Right atrium auricular region (tissue), 2 donors: Measurements from ENCODE around the gene DCAF6. TPM values are rescaled to one million over a fixed set of nuclear protein-coding genes. Genes with fewer than 3 reads are reported as not detected.

Source experiments
- DNase-seq: peaks from one replicate; pipeline ENCODE4 v3.0.0-alpha.2; 2019; ENCODE audit warnings: low spot score
- H3K27ac ChIP-seq, 2 donors: fragments of 200-600 bp; sonication (generic); 1 replicate in 1 of 2; 2 replicates in 1 of 2; pipeline ENCODE4 v1.5.1; 2016 to 2019
- H3K27me3 ChIP-seq, 2 donors: fragments of 200-600 bp; sonication (generic); one replicate each; pipeline versions ENCODE4 v1.5.1 to v1.6.0; 2017 to 2019
- H3K36me3 ChIP-seq: fragments of 200-600 bp; sonication (generic); one replicate; pipeline ENCODE4 v1.5.1; 2016
- H3K4me1 ChIP-seq, 2 donors: fragments of 200-600 bp; sonication (generic); one replicate each; pipeline versions ENCODE4 v1.5.1 to v1.6.0; 2017 to 2019
- H3K4me3 ChIP-seq, 2 donors: fragments of 200-600 bp; sonication (generic); 1 replicate in 1 of 2; 2 replicates in 1 of 2; pipeline ENCODE4 v1.5.1; 2017 to 2019; ENCODE audit warnings: mild to moderate bottlenecking in 1 of 2, moderate library complexity in 1 of 2
- H3K9me3 ChIP-seq, 2 donors: fragments of 200-600 bp; sonication (generic); one replicate each; pipeline ENCODE4 v1.5.1; 2019
- CTCF ChIP-seq, 2 donors: fragments of 200-600 bp; sonication (generic); IDR thresholded peaks; one replicate each; pipeline ENCODE4 v1.5.1; 2019; ENCODE audit warnings: antibody characterized with exemption in 2 of 2
- total RNA-seq, 2 donors: library from RNA; depleted of rRNA; stranded (reverse); fragments of >200 nt; gene quantifications; one replicate each; pipeline ENCODE4 v1.1.0, GENCODE V29; 2016

Gene DCAF6
- total RNA-seq, 2 donors from 2014 or later, result 126 to 161 TPM

DNA sequence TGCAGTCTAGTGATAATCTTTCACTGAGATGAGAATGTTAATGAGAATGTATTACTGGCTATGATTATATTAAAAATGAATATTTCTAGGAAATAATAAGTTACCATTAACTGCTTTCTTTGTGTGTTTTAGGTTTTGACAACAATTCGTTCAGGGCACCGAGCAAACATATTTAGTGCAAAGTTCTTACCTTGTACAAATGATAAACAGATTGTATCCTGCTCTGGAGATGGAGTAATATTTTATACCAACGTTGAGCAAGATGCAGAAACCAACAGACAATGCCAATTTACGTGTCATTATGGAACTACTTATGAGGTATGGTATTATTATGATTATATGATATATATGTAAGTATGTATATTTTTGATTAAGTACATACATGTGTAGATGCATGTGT lies 38.2 kb downstream of the DCAF6 start:
- H3K4me3 ChIP-seq, result no peak overlapping the region
- no peak overlapping the region for H3K27ac ChIP-seq
- peaks cover 0 to 4% of the 10 kb centered on the region in 2 donors for H3K4me1 ChIP-seq
- TF ChIP-seq CTCF (IDR thresholded peaks at IDR 0.05), result no peak
- no peaks in the 10 kb centered on the region for H3K9me3 ChIP-seq
- DNase-seq, result no peak
- peaks cover 24% of the 10 kb centered on the region for H3K36me3 ChIP-seq
- H3K27me3 ChIP-seq, result no peaks in the 10 kb centered on the region

- Histone ChIP-seq H3K36me3 (peaks cover 28% of the 10 kb centered on the region), H3K4me3 (no peak overlapping the region), H3K9me3 (no peaks in the 10 kb centered on the region), H3K27ac (no peak overlapping the region), H3K4me1 (peaks cover 0 to 4% of the 10 kb centered on the region in 2 donors), H3K27me3 (no peaks in the 10 kb centered on the region)
- DNase-seq, result no peak
- no peak for TF ChIP-seq CTCF (IDR thresholded peaks at IDR 0.05)
Measured at GRCh38 chr1:167977245-167977644, 40.8 kb downstream of the DCAF6 start.

- H3K9me3 ChIP-seq, result no peaks in the 10 kb centered on the region
- TF ChIP-seq CTCF (IDR thresholded peaks at IDR 0.05), result no peak
- peaks cover 13% of the 10 kb centered on the region for H3K36me3 ChIP-seq
- no peak overlapping the region for H3K27ac ChIP-seq
- no peaks in the 10 kb centered on the region for H3K27me3 ChIP-seq
- DNase-seq, result no peak
- no peak overlapping the region for H3K4me3 ChIP-seq
- H3K4me1 ChIP-seq, result no peaks in the 10 kb centered on the region
Measured at GRCh38 chr1:167981933-167982332, 45.5 kb downstream of the DCAF6 start.

DNA sequence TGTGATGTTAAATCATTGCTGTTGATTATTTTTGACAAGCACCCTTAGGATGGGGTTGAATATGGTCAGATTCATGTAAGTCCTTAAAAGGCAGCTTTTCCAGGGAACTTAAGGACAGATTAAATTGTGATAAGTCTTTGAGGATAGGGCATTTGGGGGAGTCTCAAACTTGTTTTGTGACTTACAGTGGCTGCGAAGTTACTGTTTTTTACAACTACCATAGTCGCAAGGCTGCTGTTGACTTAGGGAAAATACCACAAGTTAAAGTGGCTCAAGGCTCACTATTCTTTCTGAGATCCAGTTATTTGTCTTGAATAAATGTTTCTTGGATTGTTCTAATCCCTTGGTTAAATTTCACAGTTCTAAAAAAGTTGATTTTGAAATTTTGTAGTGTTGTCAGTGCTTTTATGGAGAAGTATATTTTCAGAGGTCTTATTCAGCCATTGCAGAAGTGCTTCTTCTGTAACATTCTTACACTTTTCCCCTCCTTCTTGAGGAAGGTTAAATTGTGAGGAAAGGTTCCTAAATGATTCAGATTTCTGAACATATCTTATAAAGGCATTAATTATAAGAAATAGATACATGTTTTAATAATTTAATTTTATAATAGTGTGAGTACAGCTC lies 47.4 kb downstream of the DCAF6 start:
- peaks cover 13% of the 10 kb centered on the region for H3K36me3 ChIP-seq
- no peak for TF ChIP-seq CTCF (IDR thresholded peaks at IDR 0.05)

DNA sequence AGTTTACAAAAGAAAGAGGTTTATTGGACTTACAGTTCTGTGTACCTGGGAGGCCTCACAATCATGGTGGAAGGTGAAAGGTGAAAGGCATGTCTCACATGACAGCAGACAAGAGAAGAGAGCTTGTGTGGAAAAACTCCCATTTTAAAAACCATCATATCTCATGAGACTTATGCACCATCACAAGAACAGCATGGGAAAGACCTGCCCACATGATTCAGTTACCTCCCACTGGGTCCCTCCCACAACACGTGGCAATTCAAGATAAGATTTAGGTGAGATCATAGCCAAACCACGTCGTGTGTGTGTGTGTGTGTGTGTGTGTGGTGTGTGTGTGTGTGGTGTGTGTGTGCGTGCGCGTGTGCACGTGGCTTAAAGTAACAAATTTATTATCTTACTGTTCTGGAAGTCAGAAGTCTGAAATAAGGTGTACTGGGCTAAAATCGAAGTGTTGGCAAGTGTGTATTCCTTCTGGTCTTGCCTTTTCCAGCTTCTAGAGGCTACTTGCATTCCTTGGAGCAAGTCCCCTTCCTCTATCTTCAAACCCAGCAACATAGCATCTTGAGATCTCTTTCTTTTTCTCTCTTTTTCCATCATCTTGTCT lies 48.5 kb downstream of the DCAF6 start:
- DNase-seq, result no peak
- H3K9me3 ChIP-seq, result no peaks in the 10 kb centered on the region
- H3K4me1 ChIP-seq, result no peaks in the 10 kb centered on the region
- H3K27ac ChIP-seq, result no peak overlapping the region
- H3K27me3 ChIP-seq, result no peaks in the 10 kb centered on the region
- H3K4me3 ChIP-seq, result no peak overlapping the region
- no peak for TF ChIP-seq CTCF (IDR thresholded peaks at IDR 0.05)
- peaks cover 7% of the 10 kb centered on the region for H3K36me3 ChIP-seq

More for the DNA sequence above, 47.4 kb downstream of the DCAF6 start:
- Histone ChIP-seq H3K9me3 (no peaks in the 10 kb centered on the region), H3K27ac (no peak overlapping the region), H3K4me3 (no peak overlapping the region), H3K4me1 (no peaks in the 10 kb centered on the region), H3K27me3 (no peaks in the 10 kb centered on the region)
- no peak for DNase-seq

DNA sequence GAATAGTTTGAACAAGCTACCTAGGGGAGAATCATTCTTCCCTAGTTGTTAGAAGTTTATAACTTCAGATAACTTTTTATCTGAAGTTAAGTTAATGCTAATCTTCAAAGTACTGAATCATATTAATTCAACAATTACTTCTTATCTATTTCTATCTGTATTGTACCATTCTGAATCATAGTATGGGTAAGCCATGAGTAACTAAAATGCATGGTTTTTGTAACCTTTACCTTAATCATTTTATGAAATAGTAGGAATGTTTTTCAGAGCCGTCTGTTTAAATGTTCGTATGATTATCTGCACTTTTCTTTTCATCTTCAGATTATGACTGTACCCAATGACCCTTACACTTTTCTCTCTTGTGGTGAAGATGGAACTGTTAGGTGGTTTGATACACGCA lies 50.7 kb downstream of the DCAF6 start:
- H3K27ac ChIP-seq, result no peak overlapping the region
- DNase-seq, result no peak
- no peaks in the 10 kb centered on the region for H3K27me3 ChIP-seq
- H3K4me1 ChIP-seq, result no peaks in the 10 kb centered on the region
- no peaks in the 10 kb centered on the region for H3K9me3 ChIP-seq
- no peak overlapping the region for H3K4me3 ChIP-seq
- no peak for TF ChIP-seq CTCF (IDR thresholded peaks at IDR 0.05)
- H3K36me3 ChIP-seq, result peaks cover 6% of the 10 kb centered on the region
